Activated CD4-positive, alpha-beta T cell treated with anti-CD3 and anti-CD28 coated beads, Interleukin-2, amount 10 ng/mL, durations not matched to agents 24 days and 14 days (primary cell): ENCODE results near the gene NFX1. TPM values are rescaled to one million over a fixed set of nuclear protein-coding genes. Genes with fewer than 3 reads are reported as not detected.

Source experiments
- DNase-seq: peaks from one replicate; pipeline ENCODE4 v3.0.0; 2022
- H3K27ac Mint-ChIP-seq: one replicate; pipeline ENCODE4 v1.8.0; 2022; ENCODE audit warnings: mild to moderate bottlenecking, mixed read lengths
- H3K27me3 Mint-ChIP-seq: one replicate; pipeline ENCODE4 v1.8.0; 2022; ENCODE audit warnings: mixed read lengths
- H3K36me3 Mint-ChIP-seq: one replicate; pipeline ENCODE4 v1.8.0; 2022; ENCODE audit warnings: low read depth, mild to moderate bottlenecking, mixed read lengths
- H3K4me1 Mint-ChIP-seq: one replicate; pipeline ENCODE4 v1.8.0; 2021; ENCODE audit warnings: mixed read lengths
- H3K4me3 Mint-ChIP-seq: one replicate; pipeline ENCODE4 v1.8.0; 2022; ENCODE audit warnings: mild to moderate bottlenecking, moderate library complexity, mixed read lengths
- H3K9me3 Mint-ChIP-seq: one replicate; pipeline ENCODE4 v1.8.0; 2021; ENCODE audit warnings: mixed read lengths
- intact Hi-C: fragments of 100-400 bp; cut with micrococcal nuclease; formaldehyde crosslinking; loops from one replicate; pipeline ENCODE4 v1.15.1; 2023
- total RNA-seq: library from RNA; stranded (reverse); gene quantifications from 2 replicates; pipeline ENCODE4 v1.2.3, GENCODE V29; 2022

Gene NFX1
- total RNA-seq, 1 donor from 2014 or later, result 38.7 TPM

DNA sequence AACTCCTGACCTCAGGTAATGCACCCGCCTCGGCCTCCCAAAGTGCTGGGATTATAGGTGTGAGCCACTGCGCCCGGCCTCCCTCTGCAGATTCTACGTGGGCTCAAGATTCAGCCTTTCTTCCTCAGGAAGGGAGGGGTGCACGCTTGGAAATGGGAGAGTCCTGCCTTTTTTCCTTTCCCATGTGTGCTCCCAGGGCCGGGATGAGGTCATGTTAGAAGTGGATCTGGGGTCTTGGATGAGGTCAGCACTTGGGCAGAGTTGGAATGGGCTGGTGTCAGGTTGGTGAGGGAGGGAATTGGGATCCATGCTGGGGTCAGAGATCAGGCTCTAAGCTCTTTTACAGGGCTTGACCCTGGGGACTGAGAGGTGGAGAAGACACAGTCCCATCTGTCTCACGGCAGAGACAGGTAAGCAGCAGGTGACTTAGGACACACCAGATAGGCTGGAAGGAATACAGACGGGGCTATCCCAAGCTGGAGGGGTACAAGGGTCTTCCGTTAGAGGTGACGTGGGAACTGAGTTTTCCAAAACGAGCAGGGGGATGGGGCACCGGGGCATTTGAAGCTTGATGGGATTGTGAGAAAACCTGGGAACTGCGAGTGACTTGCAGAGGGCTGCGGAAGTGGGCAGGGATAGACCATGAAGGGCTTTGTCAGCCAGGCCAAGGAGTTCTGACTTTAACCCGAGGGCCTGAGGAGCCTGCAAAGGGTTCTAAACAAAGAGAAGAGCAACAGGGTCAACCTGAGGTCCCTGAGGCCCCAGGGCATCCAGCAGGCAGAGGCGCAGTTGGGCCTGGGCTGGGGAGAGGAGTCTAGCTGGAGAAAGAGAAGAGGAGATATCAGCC lies 113.8 kb downstream of the NFX1 start:
- peaks cover 5% of the 10 kb centered on the region for H3K4me1 Mint-ChIP-seq
- intact Hi-C loops, result loop anchor here (1.0 to 5.0 kb wide), 3 partner anchors 43 to 113 kb away; partner anchors contain the start of gene AQP3

DNA sequence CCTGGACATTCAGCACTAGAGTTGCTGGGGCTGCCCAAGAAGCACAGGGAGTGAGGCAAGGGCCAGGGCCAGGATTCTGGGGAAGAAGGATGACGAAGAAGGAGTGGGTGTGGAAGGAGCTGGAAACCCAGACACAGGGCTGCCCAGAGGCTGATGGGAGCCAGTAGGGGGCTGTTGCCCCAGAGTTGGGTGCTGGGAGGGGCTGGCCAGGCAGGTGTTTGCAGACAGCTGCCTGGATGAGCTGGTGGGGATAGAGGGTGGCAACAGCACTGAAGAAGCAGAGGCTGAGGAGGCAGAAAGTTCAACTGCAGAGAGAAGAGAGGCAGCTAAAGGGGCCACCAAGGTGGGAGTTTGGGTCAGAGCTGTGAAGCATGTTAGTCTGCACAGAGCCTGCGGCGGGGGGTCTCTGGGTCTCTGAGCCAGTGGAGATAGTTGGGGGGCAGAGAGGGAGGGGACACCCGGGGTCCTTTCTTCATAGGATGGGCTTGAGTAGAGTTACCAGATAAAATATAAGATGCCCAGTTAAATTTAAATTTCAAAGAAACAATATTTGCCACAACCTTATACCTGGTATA lies 114.6 kb downstream of the NFX1 start:
- H3K9me3 Mint-ChIP-seq, result no peaks in the 10 kb centered on the region
- H3K27me3 Mint-ChIP-seq, result peaks cover 6% of the 10 kb centered on the region
- DNase-seq, result no peak
- H3K4me1 Mint-ChIP-seq, result peaks cover 5% of the 10 kb centered on the region
- no peak overlapping the region for H3K4me3 Mint-ChIP-seq
- intact Hi-C loops, result loop anchor here (5.0 kb wide), 1 partner anchor 42 kb away; the partner anchor contains the start of gene AQP3
- no peaks in the 10 kb centered on the region for H3K36me3 Mint-ChIP-seq
- H3K27ac Mint-ChIP-seq, result no peak overlapping the region

More for the DNA sequence above, 113.8 kb downstream of the NFX1 start:
- Mint-ChIP-seq H3K9me3 (no peaks in the 10 kb centered on the region), H3K27me3 (peaks cover 6% of the 10 kb centered on the region), H3K27ac (peak overlapping the region; percentile 42), H3K4me3 (no peak overlapping the region), H3K36me3 (no peaks in the 10 kb centered on the region)
- no peak for DNase-seq

DNA sequence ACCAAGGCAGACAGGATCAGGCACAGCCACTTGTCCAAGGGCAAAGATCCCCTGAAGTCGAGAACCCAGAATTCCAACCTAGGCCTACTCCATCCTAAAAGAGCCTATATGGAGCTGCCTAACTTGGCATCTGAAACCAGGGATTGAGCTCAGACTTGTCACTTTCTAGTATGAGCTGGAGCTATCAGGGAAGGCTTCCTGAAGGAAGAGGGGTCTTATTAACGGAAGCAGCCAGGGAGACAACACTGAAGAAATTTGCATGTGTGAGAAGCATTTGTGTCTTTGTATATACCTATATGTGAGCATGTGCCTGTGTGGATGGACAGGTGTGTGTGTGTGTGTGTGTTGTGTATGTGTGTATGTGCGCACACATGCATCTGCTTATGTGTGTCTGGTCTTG lies 116.7 kb downstream of the NFX1 start:
- Mint-ChIP-seq H3K9me3 (no peaks in the 10 kb centered on the region), H3K36me3 (no peaks in the 10 kb centered on the region), H3K27ac (no peak overlapping the region), H3K27me3 (peaks cover 6% of the 10 kb centered on the region), H3K4me1 (peaks cover 3% of the 10 kb centered on the region), H3K4me3 (no peak overlapping the region)
- intact Hi-C loops, result no loop called here
- no peak for DNase-seq

DNA sequence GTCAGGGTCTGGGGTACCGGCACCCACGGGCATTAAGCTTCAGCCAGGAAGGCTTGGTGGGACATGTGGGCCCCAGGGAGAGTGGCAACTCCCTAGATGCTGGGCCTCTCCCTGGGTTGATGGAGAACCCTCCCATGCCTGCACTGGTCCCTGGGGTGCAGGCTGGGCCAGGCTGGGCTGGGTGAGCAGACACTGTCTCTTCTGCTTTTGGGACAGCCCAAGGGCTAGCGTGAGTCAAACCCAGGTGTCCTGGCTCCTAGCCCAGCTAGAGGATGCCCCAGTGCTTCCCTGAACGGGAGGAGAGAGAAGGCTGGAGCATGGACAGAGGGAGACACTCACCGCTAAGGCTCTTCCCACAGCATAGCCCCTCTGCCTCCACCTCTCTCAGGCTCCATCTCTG lies 117.8 kb downstream of the NFX1 start:
- Mint-ChIP-seq H3K4me1 (peaks cover 3% of the 10 kb centered on the region), H3K9me3 (no peaks in the 10 kb centered on the region), H3K27me3 (peaks cover 6% of the 10 kb centered on the region), H3K4me3 (no peak overlapping the region), H3K27ac (no peak overlapping the region), H3K36me3 (no peaks in the 10 kb centered on the region)
- no peak for DNase-seq
- intact Hi-C loops, result no loop called here

DNA sequence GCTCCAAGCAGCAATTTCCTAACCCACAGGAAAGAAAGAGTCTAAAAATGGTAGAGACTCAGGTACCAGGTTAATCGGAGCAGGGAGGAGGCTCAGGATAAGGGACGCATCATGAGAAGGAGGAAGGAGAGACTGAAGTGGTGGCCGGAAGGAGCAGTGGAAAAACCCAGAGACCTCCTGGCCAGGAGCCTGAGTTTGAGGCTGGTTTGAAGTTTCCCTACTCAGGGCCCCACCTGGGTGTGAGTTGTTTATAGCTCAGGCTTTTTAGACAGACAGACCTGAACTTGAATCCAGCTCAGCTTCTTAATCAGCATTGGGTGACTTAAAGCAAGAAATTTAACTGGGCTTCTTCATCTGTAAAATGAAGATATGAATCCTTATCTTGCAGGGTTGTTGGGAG lies 124.0 kb downstream of the NFX1 start:
- intact Hi-C loops, result loop anchor here (2.0 kb wide), 2 partner anchors 39 to 53 kb away; no protein-coding TSS in a partner anchor
- peak overlapping the region; percentile 94 for H3K27ac Mint-ChIP-seq
- no peaks in the 10 kb centered on the region for H3K36me3 Mint-ChIP-seq
- H3K27me3 Mint-ChIP-seq, result no peaks in the 10 kb centered on the region
- peak overlapping the region; percentile 9 for H3K4me3 Mint-ChIP-seq
- peaks cover 43% of the 10 kb centered on the region for H3K4me1 Mint-ChIP-seq
- H3K9me3 Mint-ChIP-seq, result no peaks in the 10 kb centered on the region
- DNase-seq, result peak; percentile 70

DNA sequence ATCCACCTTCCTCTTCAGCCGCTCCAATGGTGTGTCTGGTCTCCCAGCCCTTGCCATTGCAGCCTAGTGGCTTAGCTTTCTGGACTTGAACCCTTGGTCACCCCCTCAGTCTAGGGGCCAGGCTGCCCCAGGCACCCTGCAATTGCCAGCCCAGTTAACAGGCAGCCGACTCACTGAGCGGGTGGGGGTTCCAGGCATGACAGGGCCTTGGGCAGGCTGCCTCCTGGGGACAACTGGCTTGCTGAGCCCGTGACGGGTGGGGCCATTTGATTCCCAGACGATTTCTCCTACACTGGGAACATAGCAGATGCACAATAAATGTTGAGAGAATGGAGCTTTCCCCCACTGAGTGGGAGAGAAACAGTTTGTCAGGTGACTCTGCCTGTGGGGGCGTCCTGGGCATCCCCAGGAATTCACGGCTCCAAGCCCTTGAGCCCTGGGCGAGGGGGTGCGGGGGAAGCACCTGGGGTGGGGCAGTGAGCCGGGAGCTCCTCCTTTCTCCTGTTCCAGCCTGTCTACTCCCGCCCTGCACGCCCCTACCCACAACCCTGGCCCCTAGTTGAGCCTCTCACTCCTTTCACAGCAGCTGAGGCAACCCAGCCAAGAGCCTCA lies 124.7 kb downstream of the NFX1 start:
- Mint-ChIP-seq H3K27ac (peak overlapping the region; percentile 94), H3K27me3 (no peaks in the 10 kb centered on the region), H3K36me3 (no peaks in the 10 kb centered on the region), H3K4me3 (peak overlapping the region; percentile 69), H3K9me3 (no peaks in the 10 kb centered on the region), H3K4me1 (peaks cover 44% of the 10 kb centered on the region)
- DNase-seq, result peak; percentile 61
- intact Hi-C loops, result loop anchor here (1.0 to 5.0 kb wide), 5 partner anchors 31 to 338 kb away; partner anchors contain the start of genes NFX1 and SMU1

DNA sequence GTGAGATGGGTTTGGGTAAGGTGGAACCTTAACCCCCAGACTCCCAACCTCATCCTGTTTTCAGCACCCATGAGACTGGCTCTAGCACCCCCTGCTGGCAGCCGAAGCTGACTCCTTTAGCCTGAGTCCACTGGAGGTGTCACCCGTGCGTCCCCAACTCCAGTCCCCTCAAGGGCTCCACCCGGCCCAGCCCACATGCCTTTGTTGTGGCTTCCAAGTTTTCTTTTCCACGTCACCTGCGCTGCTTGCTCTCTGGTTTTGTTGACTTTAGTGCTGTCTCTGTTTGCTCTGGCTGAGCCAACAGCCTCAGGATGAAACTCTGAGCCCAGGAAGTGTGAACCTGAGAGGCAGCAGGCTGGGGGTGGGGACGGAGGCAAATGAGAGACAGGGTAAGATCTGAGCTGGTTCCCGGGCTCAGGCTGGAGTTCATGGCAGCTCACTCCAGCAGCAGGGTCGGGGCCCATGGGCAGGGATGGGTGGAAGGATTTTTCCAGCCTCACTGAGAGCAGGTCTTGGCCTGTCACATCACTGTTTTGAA lies 125.3 kb downstream of the NFX1 start:
- peak overlapping the region; percentile 94 for H3K27ac Mint-ChIP-seq
- peaks cover 2% of the 10 kb centered on the region for H3K27me3 Mint-ChIP-seq
- peak; percentile 98 for DNase-seq
- no peaks in the 10 kb centered on the region for H3K36me3 Mint-ChIP-seq
- peaks cover 50% of the 10 kb centered on the region for H3K4me1 Mint-ChIP-seq
- intact Hi-C loops, result loop anchor here (1.0 to 5.0 kb wide), 5 partner anchors 31 to 338 kb away; partner anchors contain the start of genes NFX1 and SMU1
- no peaks in the 10 kb centered on the region for H3K9me3 Mint-ChIP-seq
- peak overlapping the region; percentile 69 for H3K4me3 Mint-ChIP-seq

DNA sequence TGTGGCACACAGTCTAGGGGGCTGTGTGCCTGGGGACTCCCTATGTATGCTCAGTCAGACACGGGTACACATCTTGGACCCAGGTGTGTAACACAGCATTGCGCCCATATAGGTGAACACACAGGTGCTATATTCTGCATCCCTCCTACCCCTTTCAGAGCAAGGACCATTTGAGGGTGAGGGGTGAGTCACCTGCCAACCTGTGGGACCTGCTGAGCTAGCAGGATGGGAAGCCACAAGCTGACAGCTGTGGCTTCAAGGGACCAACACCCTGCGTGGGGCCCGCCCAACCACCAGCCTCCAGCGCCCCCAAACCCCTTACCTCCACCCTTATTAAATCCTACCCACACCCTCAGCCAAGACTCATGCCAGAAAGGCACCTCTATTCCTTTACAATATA lies 126.7 kb downstream of the NFX1 start:
- Mint-ChIP-seq H3K9me3 (no peaks in the 10 kb centered on the region), H3K4me1 (peaks cover 50% of the 10 kb centered on the region), H3K36me3 (no peaks in the 10 kb centered on the region), H3K27me3 (peaks cover 2% of the 10 kb centered on the region), H3K27ac (peak overlapping the region; percentile 82), H3K4me3 (peak overlapping the region; percentile 69)
- peak; percentile 75 for DNase-seq
- intact Hi-C loops, result loop anchor here (5.0 kb wide), 1 partner anchor 340 kb away; the partner anchor contains the start of gene SMU1

DNA sequence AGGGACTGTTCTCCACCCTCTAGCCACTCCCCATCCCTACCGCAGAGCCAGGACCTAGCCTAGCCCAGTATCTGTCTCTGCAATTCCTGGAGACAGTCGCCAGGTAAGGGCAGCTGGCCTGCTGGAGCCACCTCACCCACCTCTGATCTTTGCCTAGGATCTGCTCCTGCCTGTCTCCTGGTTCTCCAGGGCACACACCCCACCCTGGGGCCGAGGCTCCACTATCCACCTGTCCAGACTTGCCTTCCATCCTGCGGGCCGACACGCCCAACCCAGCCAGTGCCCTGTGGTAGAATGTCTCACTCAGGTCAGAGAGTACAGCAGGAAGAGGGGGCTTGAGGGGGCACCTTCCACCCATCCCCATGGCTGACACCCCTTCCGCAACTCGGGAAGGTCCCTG lies 127.8 kb downstream of the NFX1 start:
- Mint-ChIP-seq H3K36me3 (no peaks in the 10 kb centered on the region), H3K27me3 (peaks cover 2% of the 10 kb centered on the region), H3K9me3 (no peaks in the 10 kb centered on the region), H3K27ac (no peak overlapping the region), H3K4me3 (no peak overlapping the region), H3K4me1 (peaks cover 50% of the 10 kb centered on the region)
- DNase-seq, result no peak
- intact Hi-C loops, result loop anchor here (5.0 kb wide), 1 partner anchor 341 kb away; the partner anchor contains the start of gene SMU1

DNA sequence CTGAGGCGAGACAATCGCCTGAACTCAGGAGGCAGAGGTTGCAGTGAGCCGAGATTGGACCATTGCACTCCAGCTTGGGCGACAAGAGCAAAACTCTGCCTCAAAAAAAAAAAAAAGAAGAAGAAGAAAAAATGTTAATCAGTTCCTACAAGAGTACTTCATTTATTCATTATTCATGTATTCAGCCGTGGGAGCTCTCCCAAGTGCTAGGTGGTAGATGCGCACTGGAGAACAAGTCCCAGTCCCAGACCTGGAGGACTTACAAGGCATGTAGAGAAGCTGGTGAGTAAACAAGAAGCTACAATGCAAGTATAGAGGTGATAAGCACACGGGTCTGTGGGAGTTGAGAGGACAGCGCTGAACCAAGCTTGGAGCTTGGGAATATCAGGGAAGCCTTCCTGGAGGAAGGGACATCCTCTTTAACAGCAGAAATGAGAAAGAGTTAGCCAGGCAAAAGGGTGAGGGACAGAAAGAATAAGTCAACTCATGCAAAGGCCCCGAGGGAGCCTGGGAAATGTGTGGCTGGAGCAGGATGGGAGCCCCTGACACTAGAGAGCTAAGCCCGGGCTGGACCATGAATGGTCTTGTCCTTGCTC lies 129.5 kb downstream of the NFX1 start:
- H3K27me3 Mint-ChIP-seq, result peaks cover 2% of the 10 kb centered on the region
- intact Hi-C loops, result loop anchor here (5.0 kb wide), 1 partner anchor 343 kb away; the partner anchor contains the start of gene SMU1

More for the DNA sequence above, 129.5 kb downstream of the NFX1 start:
- Mint-ChIP-seq H3K27ac (no peak overlapping the region), H3K4me1 (peaks cover 41% of the 10 kb centered on the region), H3K4me3 (no peak overlapping the region), H3K9me3 (no peaks in the 10 kb centered on the region), H3K36me3 (no peaks in the 10 kb centered on the region)
- no peak for DNase-seq

Other genes with a start within 250 kb of the NFX1 start
- gene SMU1, start 213.8 kb upstream of the NFX1 start, total RNA-seq, result 28.6 and 30.2 TPM in 2 replicates
- gene B4GALT1, start 123.2 kb upstream of the NFX1 start, total RNA-seq, result 53.8 and 55.7 TPM in 2 replicates
- not detected in 2 replicates for gene SPINK4, start 50.3 kb upstream of the NFX1 start, total RNA-seq
- gene BAG1, start 25.8 kb upstream of the NFX1 start, total RNA-seq, result 72.4 and 73.6 TPM in 2 replicates
- 73.9 and 77.7 TPM in 2 replicates for gene CHMP5, start 25.5 kb upstream of the NFX1 start, total RNA-seq
- gene AQP7, start 112.1 kb downstream of the NFX1 start, total RNA-seq, result not detected in 2 replicates
- gene AQP3, start 157.1 kb downstream of the NFX1 start, total RNA-seq, result 3.2 and 4.1 TPM in 2 replicates
- gene NOL6, start 183.4 kb downstream of the NFX1 start, total RNA-seq, result 86.7 and 86.8 TPM in 2 replicates
- gene ANKRD18B, start 233.7 kb downstream of the NFX1 start, total RNA-seq, result 0.65 and 1.1 TPM in 2 replicates